Right ventricle myocardium inferior (tissue), 1 donor: ENCODE results near the gene KLRD1. TPM values are rescaled to one million over a fixed set of nuclear protein-coding genes. Genes with fewer than 3 reads are reported as not detected.
A peak's percentile ranks its signal among the peaks of the same experiment; 100 is the strongest.
"Not testable (repeated sequence)": the region's sequence is repeated elsewhere in the genome, so short reads cannot be mapped to it uniquely, and the experiment has no call there.

Experiments
- ATAC-seq: fragments of 200-7000 bp; cut with Tn5 transposase; one replicate; pipeline ENCODE4 v1.9.1; 2020; ENCODE audit warnings: mild to moderate bottlenecking, moderate library complexity
- DNase-seq: peaks from one replicate; pipeline ENCODE4 v3.0.0; 2021; ENCODE audit errors: missing footprints
- intact Hi-C: fragments of 100-400 bp; cut with DNase I; formaldehyde crosslinking; loops from one replicate; pipeline ENCODE4 v1.11.0; 2022
- total RNA-seq: library from RNA; stranded (reverse); fragmentation: NEBNext Ultra II Directional; extraction: Animal tissue kit (Norgen Biotek cat#: 25700); gene quantifications from one replicate; pipeline ENCODE4 v1.2.1, GENCODE V29; 2021
- donor health status: DM: no; HTN: yes; CAD: no; lungs with severe emphysema.

KLRD1 gene
- total RNA-seq, 1 donor from 2014 or later = 2.3 TPM

DNA sequence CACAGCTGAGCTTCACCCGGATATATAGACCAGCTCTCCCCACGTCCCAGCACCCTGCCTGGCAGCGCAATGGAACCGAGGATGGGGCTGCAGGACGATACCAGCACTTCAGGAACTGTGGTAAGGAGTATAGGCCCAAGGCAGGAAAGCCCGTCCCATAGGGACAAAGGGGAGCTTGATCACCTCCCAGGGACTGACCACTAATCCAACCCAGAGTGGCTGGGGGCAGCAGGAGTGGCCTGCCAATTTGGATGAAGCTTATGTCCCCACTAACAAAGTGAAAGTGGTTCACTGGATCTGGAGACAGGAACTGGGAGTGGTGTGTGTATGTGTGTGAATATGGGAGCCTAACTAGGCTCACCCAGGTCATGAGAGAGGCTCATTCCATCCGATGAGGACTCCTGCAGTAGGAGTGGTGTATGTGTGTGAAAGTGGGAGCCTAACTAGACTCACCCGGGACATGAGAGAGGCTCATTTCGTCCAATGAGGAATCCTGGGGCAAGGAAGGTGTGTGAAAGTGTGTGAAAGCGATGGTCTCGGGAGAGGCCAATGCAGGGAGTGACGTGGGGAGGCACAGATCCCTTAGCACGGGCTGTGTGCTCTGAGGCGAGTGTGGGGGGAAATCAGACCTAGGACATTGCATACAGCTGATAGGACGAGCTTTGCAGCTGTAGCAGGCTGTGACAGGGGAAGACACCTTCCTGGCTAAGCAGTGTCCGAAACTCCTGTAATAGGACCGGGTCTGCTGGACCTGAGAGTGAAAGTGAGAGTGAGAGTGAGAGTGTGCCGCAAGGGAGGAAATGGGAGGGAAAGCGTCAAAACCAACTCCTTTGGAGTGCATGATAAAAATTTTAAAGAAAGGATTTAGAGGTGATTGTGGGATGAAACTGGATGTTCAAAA is 56.5 kb downstream of the KLRD1 start:
- ATAC-seq = peak; percentile 67
- intact Hi-C loops = loop anchor here (10.0 kb wide), 2 partner anchors 149 to 361 kb away; partner anchors contain the start of genes GABARAPL1 and YBX3
- DNase-seq = no peak

DNA sequence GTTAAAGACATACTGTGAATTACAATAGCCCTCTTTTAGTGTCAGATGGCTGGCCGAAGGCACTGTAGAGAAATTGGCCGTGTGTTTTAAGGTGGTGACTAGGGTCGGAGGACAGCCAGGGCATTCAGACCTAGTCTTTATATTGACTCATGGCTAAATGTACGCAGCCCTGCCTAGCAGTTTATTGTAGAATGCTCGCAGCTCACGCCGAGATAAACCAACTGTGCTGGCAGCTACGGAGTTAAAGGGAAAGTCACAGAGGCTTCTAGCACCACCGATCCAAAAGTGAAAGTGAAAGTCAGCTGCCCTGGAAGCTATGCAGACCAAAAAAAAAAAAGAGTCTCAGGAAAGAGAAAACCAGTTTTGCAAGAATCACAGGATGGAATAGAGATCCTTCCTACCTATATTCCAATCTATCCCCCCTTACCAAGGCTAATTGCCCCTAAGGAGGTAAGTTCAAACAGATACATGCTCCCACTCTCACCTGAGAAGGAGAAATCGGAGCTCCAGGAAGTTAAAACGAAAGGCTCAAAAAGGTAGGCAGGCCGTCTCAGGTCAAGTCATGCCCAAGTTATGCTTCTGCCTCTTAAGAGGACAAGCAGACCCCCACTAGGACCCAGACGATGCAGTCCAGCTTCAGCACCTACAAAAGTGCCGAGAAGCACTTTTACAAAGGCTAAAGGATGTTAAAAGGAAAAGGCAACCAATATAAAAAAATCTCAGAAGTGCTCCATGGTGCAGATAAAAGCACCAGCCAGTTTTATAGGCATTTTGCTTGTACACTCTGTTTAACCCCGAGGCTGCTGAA is 57.3 kb downstream of the KLRD1 start:
- intact Hi-C loops = loop anchor here (10.0 kb wide), 2 partner anchors 150 to 360 kb away; partner anchors contain the start of genes GABARAPL1 and YBX3
- DNase-seq (no peak), ATAC-seq (peak; percentile 84)

DNA sequence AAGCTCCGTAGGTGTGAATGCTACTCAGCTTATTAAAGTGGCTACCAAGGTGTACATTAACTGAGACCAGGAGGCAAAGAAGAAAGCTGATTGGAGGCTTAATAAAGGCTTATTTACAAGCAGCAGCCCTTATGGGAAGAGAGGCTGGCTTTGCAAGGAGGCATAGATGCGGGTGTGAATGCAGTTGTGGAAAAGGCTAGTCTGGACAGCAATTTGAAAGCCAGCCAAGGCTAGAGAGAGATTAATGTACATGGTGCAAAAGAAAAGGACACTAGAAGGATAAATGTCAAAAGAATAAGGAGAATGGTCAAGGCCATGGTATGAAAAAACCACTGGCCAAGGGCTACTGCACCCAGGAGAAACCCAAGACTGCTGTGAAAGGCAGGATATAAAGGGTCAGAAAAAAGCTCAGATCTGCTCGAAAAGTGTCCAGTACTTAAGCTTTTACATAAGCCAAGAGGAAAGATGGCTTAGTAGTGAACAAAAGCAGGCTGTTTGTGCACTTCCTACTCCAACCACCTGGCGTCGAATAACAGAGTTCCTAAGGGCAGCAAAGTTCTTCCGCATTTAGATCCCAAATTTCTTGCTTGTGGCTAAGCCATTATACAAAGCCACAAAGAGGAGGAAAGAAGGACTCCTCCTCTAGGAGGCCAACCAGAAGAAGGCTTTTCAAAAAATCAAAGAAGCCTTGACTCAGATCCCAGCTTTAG is 58.2 kb downstream of the KLRD1 start:
- intact Hi-C loops = loop anchor here (10.0 kb wide), 2 partner anchors 151 to 359 kb away; partner anchors contain the start of genes GABARAPL1 and YBX3
- DNase-seq = no peak
- no peak for ATAC-seq

DNA sequence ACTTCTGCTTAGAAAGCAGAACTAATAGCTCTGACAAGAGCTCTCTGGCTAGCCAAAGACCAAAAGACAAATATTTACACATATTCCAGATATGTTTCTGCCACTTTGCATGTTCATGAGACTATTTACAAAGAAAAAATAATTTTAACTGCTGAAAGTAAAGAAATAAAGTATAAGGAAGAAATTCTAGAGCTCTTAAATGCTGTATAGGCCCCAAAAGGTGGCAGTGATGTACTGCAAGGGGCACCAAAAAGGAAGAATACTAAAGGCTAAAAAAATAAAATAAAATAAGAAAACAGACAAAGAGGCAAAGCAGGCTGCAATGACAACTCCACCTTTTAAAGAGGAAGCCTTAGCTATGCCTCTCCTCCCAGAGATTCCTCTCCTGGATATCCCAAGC is 59.2 kb downstream of the KLRD1 start:
- ATAC-seq (no peak), DNase-seq (no peak)
- intact Hi-C loops = loop anchor here (10.0 kb wide), 2 partner anchors 152 to 358 kb away; partner anchors contain the start of genes GABARAPL1 and YBX3

DNA sequence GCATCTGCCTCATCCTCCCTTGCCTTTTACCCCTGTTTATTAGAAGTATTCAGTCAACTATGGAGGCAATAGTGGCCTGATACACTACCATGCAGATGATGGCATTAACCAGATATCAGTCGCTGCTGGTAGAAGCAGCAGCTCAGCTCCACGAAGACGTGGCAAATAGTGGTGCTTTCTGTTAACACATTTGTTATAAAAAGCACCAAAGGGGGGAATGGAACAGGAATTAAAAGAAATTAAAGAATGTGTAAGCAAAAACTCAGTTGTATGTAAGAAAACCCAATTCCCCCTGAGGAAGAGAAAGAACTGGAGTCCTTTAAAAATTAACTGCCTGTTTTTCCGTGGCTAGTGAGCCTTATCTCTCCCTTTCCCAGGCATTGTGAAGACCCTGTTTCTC is 60.0 kb downstream of the KLRD1 start:
- not testable (repeated sequence) for ATAC-seq, DNase-seq
- intact Hi-C loops = loop anchor here (10.0 kb wide), 2 partner anchors 153 to 357 kb away; partner anchors contain the start of genes GABARAPL1 and YBX3

DNA sequence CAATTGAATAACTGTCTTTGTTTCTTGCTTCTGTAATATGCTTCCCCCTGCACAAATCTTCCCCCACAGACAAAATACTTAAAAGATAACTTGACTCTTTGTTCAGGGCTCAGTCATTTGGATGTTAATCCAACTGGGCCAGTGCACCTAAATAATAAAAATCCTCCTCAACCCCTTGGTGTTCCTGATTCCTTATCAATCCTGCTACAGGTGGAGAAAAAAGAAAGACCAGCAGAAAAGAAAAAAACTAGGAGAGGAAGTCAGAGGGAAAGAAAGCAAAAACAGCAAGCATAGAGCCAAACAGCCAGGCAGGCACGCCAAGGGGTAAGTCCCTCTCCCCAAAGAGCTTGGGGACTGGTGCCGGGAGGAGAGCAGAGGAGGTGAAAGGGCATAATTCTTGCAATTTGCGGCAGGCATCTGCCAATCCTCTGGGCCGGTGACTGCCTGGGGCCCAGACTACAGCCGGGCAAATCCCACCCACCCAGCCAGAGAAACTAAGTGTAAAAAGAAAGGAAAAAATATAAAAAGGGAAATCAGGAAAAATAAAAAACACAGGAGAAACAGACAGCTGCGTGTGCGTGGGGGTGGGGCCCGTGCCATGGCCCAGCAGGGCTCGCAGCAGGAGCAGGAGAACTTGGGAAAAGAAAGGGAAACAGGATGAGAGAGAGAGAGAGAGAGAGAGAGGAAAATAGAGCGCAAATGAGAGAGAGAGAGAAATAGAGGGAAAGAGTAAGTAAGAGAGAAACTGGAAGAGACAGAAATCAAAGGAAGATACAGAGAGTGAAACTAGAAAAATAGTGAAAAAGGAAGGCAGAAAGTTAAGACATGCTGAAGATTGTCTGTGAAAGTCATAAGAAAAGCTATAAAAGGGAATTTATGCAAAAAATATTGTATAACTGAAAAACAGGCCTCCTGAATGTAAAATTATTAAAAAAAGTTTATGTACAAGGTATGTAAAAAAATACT is 60.8 kb downstream of the KLRD1 start:
- ATAC-seq (no peak), DNase-seq (no peak)
- intact Hi-C loops = loop anchor here (10.0 kb wide), 2 partner anchors 154 to 356 kb away; partner anchors contain the start of genes GABARAPL1 and YBX3

DNA sequence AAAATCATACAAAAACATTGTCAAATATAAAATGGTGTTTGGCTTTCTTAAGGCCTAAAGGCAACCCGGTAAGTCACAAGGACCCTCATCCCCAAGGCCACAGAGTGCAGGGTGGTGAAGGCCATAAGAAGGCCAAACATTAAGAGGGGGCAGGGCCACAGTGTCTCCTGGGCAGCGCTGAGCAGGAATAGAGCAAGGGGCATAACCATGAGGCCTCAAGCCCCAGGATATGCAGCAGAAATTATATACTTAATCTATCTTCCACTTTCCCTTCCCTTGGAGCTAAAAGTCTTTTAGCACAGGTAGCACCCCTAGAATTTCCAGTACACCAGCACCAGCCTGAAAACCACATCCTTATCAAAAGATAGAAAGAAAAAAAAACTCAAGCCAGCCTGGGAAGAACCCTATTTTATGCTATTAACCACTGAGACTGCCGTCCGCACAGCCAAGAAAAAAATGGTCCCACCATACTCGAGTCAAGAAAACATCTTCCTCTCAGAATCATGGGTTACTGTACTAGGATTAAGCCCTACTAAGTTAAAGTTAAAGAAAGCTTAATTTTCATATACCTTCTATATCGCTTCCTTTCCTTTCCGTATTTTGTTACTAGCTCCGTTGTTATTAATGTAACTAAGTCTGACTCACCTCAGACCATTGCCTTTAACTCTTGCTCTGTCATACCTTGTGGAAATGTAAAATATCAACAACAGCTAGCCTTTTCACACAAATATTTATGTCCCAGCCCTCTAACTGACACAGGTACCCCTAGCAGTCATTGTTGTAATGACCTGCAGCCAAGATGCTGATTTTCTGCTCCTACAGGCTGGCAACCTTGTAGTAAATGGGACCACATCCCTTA is 62.1 kb downstream of the KLRD1 start:
- intact Hi-C loops = loop anchor here (10.0 kb wide), 2 partner anchors 155 to 355 kb away; partner anchors contain the start of genes GABARAPL1 and YBX3
- DNase-seq (no peak), ATAC-seq (no peak)

DNA sequence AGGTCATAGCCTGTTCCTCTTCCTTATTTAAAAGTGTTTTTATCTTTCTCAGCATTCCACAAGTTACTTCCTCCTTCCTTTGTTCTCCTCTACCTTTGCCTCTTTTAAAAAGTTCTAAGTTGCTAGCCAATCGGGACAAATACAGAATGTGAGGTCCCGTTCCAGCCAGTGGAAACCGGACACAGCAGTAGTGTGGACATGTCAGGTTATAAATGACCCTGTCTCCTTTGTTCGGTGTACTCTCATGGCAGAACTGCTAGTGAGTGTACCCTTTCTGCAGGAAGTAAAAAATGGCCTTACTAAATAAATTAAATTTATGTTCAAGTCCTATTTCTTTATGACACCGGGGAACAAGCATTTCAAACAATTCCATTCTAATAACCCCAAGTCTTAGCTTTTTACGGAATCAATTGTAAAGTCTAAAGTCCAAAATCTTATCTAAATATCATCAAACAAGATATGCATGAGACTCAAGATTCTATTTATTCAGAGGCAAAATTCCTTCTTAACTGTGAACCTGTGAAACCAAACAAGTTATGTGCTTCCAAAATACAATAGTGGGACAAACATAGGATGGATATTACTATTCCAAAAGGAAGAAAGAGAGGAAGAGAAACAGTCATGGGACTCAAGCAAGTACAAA is 64.3 kb downstream of the KLRD1 start:
- DNase-seq, ATAC-seq, intact Hi-C loops: not testable (repeated sequence)

DNA sequence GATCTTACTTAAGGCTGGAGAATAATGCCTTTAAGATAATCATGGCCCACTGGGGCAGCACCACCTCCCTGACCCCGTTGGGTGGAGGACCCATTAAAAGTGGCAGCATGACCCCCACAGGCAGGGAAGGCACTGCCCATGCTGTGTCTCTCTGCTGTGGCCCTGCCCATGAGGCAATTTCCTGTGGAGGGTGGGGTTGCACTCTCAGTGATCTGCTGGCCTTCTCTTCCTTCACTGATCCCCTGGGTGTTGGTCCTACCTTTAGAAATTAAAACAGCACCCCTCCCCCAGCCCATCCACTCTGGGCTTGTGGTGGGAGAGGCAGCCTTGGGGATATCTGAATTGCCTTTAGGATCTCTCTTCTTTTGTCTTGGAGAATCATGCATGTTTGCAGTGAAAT is 64.9 kb downstream of the KLRD1 start:
- DNase-seq = no peak
- peak; percentile 65 for ATAC-seq

DNA sequence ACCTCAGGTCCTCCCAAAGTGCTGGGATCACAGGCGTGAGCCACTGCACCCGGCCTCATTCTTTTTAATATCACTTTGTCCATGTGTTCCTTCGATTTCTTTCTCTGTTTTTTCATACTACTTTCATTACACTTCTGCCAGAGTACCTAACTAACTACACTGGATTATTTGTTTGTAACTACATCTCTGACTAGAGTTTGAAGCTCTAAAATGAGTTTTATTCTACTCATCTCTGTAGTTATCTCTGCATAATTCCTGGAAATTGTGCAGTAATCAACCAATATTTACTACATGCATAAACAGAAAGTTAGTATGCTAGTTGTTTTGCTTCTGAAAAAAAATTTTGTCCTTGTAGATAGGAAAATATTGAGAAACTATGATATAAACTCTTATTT is 67.0 kb downstream of the KLRD1 start:
- ATAC-seq = no peak
- intact Hi-C loops = no loop called here

More for the DNA sequence above, 64.9 kb downstream of the KLRD1 start:
- intact Hi-C loops = no loop called here

DNA sequence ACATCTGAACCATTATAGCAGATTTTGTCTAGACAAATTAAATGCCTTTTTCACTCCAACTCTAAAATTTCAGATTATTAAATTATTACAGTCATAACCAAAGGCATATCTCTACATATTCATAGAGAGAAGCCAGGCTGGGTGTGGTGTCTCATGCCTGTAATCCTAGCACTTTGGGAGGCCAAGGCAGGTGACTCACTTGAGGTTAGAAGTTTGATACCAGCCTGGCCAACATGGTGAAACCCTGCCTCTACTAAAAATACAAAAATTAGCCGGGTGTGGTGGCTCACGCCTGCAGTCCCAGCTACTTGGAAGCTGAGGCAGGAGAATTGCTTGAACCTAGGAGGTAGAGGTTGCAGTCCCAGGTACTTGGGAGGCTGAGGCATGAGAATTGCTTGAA is 71.1 kb downstream of the KLRD1 start:
- DNase-seq, intact Hi-C loops, ATAC-seq: not testable (repeated sequence)

More for the DNA sequence above, 67.0 kb downstream of the KLRD1 start:
- DNase-seq = no peak

Other genes starting within 250 kb of the KLRD1 start
- 3.7 TPM for gene CLEC1A, start 208.9 kb upstream of the KLRD1 start, total RNA-seq
- 3.1 TPM for gene CLEC7A, start 177.7 kb upstream of the KLRD1 start, total RNA-seq
- 0.24 TPM for gene OLR1, start 135.7 kb upstream of the KLRD1 start, total RNA-seq
- not detected for gene TMEM52B, start 128.8 kb upstream of the KLRD1 start, total RNA-seq
- 282 TPM for gene GABARAPL1, start 95.0 kb upstream of the KLRD1 start, total RNA-seq
- gene KLRK1, start 82.2 kb downstream of the KLRD1 start, total RNA-seq = 1.2 TPM
- gene KLRC4, start 101.9 kb downstream of the KLRD1 start, total RNA-seq = not detected
- gene KLRC3, start 112.7 kb downstream of the KLRD1 start, total RNA-seq = not detected
- not detected for gene KLRC2, start 128.1 kb downstream of the KLRD1 start, total RNA-seq
- not detected for gene KLRC1, start 145.5 kb downstream of the KLRD1 start, total RNA-seq
- 0.62 TPM for gene EIF2S3B, start 198.0 kb downstream of the KLRD1 start, total RNA-seq